ENCODE data around the gene SRRM4.
"Not testable (repeated sequence)": the region's sequence is repeated elsewhere in the genome, so short reads cannot be mapped to it uniquely, and the experiment has no call there.

The SRRM4 gene

DNA sequence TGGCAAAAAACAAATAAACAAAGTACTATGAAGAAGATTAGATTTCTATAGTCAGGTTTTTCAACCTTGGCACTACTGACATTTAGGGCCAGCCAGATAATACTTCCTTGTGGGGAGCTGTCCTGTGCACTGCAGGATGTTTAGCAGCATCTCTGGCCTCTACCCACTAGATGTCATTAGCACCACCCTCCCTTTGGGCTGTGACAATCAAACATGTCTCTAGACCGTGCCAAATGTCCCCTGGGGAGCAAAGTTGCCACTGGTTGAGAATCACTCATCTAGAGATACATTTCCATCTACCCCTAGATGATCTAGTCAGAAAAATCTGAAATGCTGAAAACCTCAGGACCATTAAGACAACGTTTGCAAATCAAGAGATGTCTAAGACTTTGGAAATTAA, 29.9 kb downstream of the SRRM4 start:
- no peak for DNase-seq

- no peak for DNase-seq
Observed at GRCh38 chr12:119012179-119012578, 30.8 kb downstream of the SRRM4 start.

- DNase-seq = no peak
Observed at GRCh38 chr12:119013023-119013422, 31.7 kb downstream of the SRRM4 start.

GRCh38 chr12:119014368-119014767, 33.0 kb downstream of the SRRM4 start:
- no peak for DNase-seq

GRCh38 chr12:119016715-119017114, 35.4 kb downstream of the SRRM4 start:
- DNase-seq = no peak

DNA sequence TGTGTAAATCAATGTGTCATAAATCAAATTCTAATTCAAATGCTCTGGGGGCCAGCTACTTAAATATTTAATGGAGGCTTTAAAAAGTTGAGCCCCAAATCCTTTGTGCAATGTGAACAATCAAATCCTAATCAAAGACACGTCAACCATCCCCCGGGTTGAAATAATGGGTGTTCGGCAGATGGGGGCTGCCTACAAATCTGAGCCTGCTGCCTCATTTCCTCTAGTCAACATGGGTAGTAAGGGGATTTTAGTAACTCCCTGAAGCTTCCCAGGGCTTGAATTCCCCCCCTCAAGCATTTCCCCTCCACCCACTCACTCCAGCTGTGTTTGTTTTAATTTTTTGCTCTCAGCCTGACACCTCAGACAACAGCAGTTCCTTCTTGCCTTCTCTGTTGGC, 37.8 kb downstream of the SRRM4 start:
- DNase-seq = no peak

GRCh38 chr12:119020406-119021360, 39.3 kb downstream of the SRRM4 start:
- peak in 1 of 2 donors; percentile 20 for DNase-seq

DNA sequence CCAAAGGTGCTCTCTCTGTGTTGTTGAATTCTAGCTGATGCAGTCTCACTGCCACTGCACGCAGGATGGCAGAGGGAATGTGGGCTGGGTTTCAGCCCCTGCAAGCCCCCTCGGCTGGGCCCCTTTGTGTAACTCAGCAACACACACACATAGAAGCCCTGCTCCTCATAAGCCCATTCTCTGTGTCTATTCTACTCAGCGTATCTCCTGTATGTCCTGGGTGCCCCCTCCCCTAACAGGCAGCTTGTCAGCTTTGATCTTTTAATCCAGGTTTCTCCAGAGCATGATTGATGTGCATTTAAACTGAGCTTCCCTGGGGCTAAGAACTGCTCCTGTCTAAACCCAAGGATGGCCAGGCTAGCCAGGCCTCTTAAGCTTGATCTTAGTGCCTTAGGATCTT, 43.0 kb downstream of the SRRM4 start:
- no peak for DNase-seq

DNA sequence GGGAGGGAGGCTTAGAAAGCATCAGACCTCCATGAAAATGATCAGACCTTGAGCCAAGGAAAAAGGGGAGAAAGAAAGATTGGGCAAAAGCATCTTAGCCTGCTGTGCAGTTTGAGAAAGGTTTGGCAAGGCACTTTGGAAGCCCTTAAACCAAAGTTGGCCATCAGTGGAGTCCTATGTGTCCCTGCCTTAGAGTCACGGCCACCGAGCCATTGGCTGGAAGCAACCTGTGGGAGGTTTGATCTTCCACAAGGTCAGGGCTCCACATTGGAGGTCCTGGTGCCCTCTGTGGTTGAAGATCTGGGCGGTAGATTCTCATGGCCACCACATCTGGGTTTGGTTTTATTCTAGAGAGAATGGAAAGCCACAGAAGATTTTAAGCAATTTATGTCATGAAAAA, 44.4 kb downstream of the SRRM4 start:
- no peak for DNase-seq

DNA sequence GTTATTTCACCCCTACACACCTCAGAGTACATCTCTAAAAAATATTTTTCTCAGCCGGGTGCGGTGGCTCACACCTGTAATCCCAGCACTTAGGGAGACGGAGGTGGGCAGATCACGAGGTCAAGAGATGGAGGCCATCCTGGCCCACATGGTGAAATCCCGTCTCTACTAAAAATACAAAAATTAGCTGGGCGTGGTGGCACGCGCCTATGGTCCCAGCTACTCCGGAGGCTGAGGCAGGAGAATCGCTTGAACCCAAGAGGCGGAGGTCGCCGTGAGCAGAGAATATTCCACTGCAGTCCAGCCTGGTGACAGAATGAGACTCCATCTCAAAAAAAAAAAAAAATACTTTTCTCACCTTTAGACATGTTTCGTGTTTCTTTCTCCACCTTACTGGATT, 52.0 kb downstream of the SRRM4 start:
- DNase-seq = not testable (repeated sequence)

GRCh38 chr12:119036878-119037825, 55.8 kb downstream of the SRRM4 start:
- peak in 1 of 2 donors; percentile 26 for DNase-seq

GRCh38 chr12:119044094-119044493, 62.8 kb downstream of the SRRM4 start:
- DNase-seq = no peak

DNA sequence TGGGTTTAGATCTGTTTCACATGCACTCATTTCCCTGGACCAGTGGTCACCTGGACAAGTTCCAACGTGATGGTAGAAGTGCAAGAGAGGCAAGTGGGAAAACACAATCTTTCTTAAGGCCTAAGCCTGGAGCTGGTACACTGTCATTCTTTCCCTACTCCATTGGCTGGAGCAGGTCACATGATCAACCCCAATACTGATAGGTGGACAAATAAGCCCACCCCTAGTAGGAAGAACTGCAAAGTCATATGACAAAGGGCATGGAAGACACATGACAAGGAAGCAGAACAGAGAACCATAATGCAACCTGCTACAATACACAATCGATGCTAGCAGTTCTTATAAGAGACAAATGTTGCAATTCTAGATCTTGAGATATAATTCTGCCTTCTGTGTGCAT, 66.3 kb downstream of the SRRM4 start:
- no peak for DNase-seq

- DNase-seq = no peak
Observed at GRCh38 chr12:119050663-119051062, 69.3 kb downstream of the SRRM4 start.

- DNase-seq = no peak
Observed at GRCh38 chr12:119051474-119051873, 70.1 kb downstream of the SRRM4 start.

GRCh38 chr12:119052001-119052400, 70.7 kb downstream of the SRRM4 start:
- no peak for DNase-seq

- no peak for DNase-seq
Observed at GRCh38 chr12:119055977-119056376, 74.6 kb downstream of the SRRM4 start.

DNA sequence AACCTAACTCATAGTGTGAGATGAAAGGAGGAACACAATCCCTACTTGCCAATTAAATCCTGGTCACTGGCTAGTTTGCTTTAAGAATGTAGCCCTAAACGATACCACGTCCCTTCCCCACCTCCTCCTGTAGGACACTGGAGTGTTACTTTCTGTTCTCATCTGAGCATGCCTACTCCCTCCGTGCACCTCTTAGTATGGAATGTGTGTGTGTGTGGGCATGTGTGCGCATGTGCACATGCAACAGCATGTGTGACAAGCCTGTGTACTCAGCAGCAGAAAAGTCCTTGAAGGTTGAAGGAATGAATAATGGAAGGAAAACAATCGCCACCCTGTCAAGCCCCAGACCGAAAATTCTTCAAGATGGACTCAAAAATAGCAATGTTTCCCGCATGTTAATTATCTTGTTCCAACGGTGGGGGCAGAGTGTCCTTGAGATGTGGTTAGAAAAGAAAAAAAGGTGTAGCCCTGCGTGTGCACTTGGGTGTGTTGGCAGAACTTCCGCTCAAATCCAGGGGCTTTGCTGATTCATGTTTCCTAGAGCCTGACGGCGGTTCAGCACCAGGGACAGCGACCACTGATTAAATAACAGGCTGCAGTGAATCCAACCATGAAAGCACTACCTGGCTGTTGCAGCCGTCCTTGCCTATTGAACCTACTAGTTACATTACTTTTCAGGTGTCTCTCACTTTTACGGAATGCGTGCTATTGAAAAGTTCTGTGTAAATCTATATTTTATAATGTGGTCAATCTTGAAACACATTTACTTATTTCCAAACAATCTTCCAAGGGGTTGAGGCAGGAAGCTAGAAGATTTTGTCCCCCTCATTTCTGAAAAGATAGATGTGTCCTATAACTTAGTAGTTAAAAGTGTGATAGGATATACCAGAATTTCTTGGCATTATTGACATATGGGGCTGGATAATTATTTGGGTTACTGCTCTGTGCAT, 79.8 kb downstream of the SRRM4 start:
- peak; percentile 20 to 38 for DNase-seq

GRCh38 chr12:119068129-119068856, 87.0 kb downstream of the SRRM4 start:
- DNase-seq = no peak

GRCh38 chr12:119069147-119069642, 87.9 kb downstream of the SRRM4 start:
- no peak for DNase-seq

- no peak for DNase-seq
Observed at GRCh38 chr12:119071176-119071575, 89.8 kb downstream of the SRRM4 start.
